Ectodermal cell (in vitro differentiated cells): Measurements from ENCODE around the gene ITPRIP.

Source experiments
- H3K27ac ChIP-seq: 2 replicates; pipeline ENCODE4 v1.7.0; 2013; ENCODE audit warnings: mild to moderate bottlenecking, low read depth, low read length; ENCODE audit not compliant: insufficient read depth, poor library complexity, severe bottlenecking
- H3K27me3 ChIP-seq: 2 replicates; pipeline ENCODE4 v1.7.0; 2013; ENCODE audit warnings: mild to moderate bottlenecking, low read length; ENCODE audit not compliant: insufficient read depth, control insufficient read depth, poor library complexity, severe bottlenecking
- H3K36me3 ChIP-seq: one replicate; pipeline ENCODE4 v1.7.0; 2013; ENCODE audit warnings: low read length; ENCODE audit not compliant: control insufficient read depth, insufficient read depth
- H3K4me1 ChIP-seq: one replicate; pipeline ENCODE4 v1.7.0; 2013; ENCODE audit warnings: low read length; ENCODE audit not compliant: control insufficient read depth, insufficient read depth
- H3K4me3 ChIP-seq: 2 replicates; pipeline ENCODE4 v1.7.0; 2013; ENCODE audit warnings: low read depth, low read length, control low read depth; ENCODE audit not compliant: insufficient read depth
- H3K9me3 ChIP-seq: 2 replicates; pipeline ENCODE4 v1.7.0; 2013; ENCODE audit warnings: mild to moderate bottlenecking, low read length, moderate library complexity; ENCODE audit not compliant: control insufficient read depth
- WGBS, 2 experiments: methylation state at CpG; one replicate each; pipeline ENCODE4 v1.1.7; 2013; ENCODE audit warnings: missing lambda C conversion rate in 2 of 2; 5-methylcytosine and 5-hydroxymethylcytosine counted together

Gene ITPRIP

GRCh38 chr10:104318810-104319741 is 19.2 kb downstream of the ITPRIP start:
- 90 to 92% methylated on average over 19 of the region's 19 CpGs for WGBS, 2 experiments
- Histone ChIP-seq H3K27ac (no peak overlapping the region), H3K9me3 (no peaks in the 10 kb centered on the region), H3K36me3 (no peaks in the 10 kb centered on the region), H3K4me1 (peaks cover 13% of the 10 kb centered on the region), H3K27me3 (peaks cover 16% of the 10 kb centered on the region), H3K4me3 (no peak overlapping the region)

GRCh38 chr10:104318326-104318725 is 19.9 kb downstream of the ITPRIP start:
- H3K36me3 ChIP-seq, result no peaks in the 10 kb centered on the region
- H3K27ac ChIP-seq, result no peak overlapping the region
- H3K27me3 ChIP-seq, result peaks cover 11% of the 10 kb centered on the region
- 91 to 92% methylated on average over 5 of the region's 5 CpGs for WGBS, 2 experiments
- no peaks in the 10 kb centered on the region for H3K9me3 ChIP-seq
- H3K4me1 ChIP-seq, result peaks cover 13% of the 10 kb centered on the region
- no peak overlapping the region for H3K4me3 ChIP-seq

GRCh38 chr10:104317726-104318299 is 20.5 kb downstream of the ITPRIP start:
- Histone ChIP-seq H3K4me3 (no peak overlapping the region), H3K27me3 (peaks cover 8% of the 10 kb centered on the region), H3K9me3 (no peaks in the 10 kb centered on the region), H3K4me1 (peaks cover 12% of the 10 kb centered on the region), H3K36me3 (no peaks in the 10 kb centered on the region), H3K27ac (no peak overlapping the region)
- 92% methylated on average over 7 of the region's 7 CpGs for WGBS, 2 experiments

GRCh38 chr10:104317269-104317710 is 21.0 kb downstream of the ITPRIP start:
- Histone ChIP-seq H3K27ac (no peak overlapping the region), H3K27me3 (peaks cover 7% of the 10 kb centered on the region), H3K36me3 (no peaks in the 10 kb centered on the region), H3K4me3 (no peak overlapping the region), H3K4me1 (peaks cover 11% of the 10 kb centered on the region), H3K9me3 (no peaks in the 10 kb centered on the region)
- 65 to 67% methylated on average over 6 of the region's 6 CpGs for WGBS, 2 experiments

GRCh38 chr10:104316321-104317099 is 21.8 kb downstream of the ITPRIP start:
- Histone ChIP-seq H3K27ac (no peak overlapping the region), H3K9me3 (no peaks in the 10 kb centered on the region), H3K4me1 (peaks cover 11% of the 10 kb centered on the region), H3K27me3 (peaks cover 4% of the 10 kb centered on the region), H3K36me3 (no peaks in the 10 kb centered on the region), H3K4me3 (no peak overlapping the region)
- WGBS, 2 experiments, result 86% methylated on average over 9 of the region's 9 CpGs

GRCh38 chr10:104315486-104315921 is 22.8 kb downstream of the ITPRIP start:
- no peaks in the 10 kb centered on the region for H3K27me3 ChIP-seq
- H3K9me3 ChIP-seq, result no peaks in the 10 kb centered on the region
- no peak overlapping the region for H3K4me3 ChIP-seq
- H3K27ac ChIP-seq, result no peak overlapping the region
- H3K4me1 ChIP-seq, result peaks cover 11% of the 10 kb centered on the region
- WGBS, 2 experiments, result 96 to 97% methylated on average over 22 of the region's 22 CpGs
- H3K36me3 ChIP-seq, result no peaks in the 10 kb centered on the region

GRCh38 chr10:104314591-104315485 is 23.4 kb downstream of the ITPRIP start:
- H3K36me3 ChIP-seq, result no peaks in the 10 kb centered on the region
- H3K27ac ChIP-seq, result no peak overlapping the region
- H3K9me3 ChIP-seq, result no peaks in the 10 kb centered on the region
- H3K27me3 ChIP-seq, result no peaks in the 10 kb centered on the region
- 95 to 96% methylated on average over 43 of the region's 43 CpGs for WGBS, 2 experiments
- peaks cover 11% of the 10 kb centered on the region for H3K4me1 ChIP-seq
- no peak overlapping the region for H3K4me3 ChIP-seq

GRCh38 chr10:104311184-104311720 is 27.0 kb downstream of the ITPRIP start:
- Histone ChIP-seq H3K36me3 (no peaks in the 10 kb centered on the region), H3K4me1 (peaks cover 7% of the 10 kb centered on the region), H3K27me3 (no peaks in the 10 kb centered on the region), H3K4me3 (no peak overlapping the region), H3K9me3 (no peaks in the 10 kb centered on the region), H3K27ac (no peak overlapping the region)
- WGBS, 2 experiments, result 93 to 94% methylated on average over 5 of the region's 5 CpGs
